Dedifferentiated amniotic fluid mesenchymal stem cell (primary cell): ENCODE results near the gene TMPRSS5.

Experiments
- DNase-seq: peaks from one replicate; pipeline ENCODE4 v3.0.0-alpha.2; 2016; ENCODE audit errors: extremely low spot score

TMPRSS5 gene

GRCh38 chr11:113670149-113670830, 35.8 kb downstream of the TMPRSS5 start:
- no peak for DNase-seq

GRCh38 chr11:113668255-113668654, 37.9 kb downstream of the TMPRSS5 start:
- DNase-seq, result no peak

GRCh38 chr11:113667801-113668200, 38.3 kb downstream of the TMPRSS5 start:
- DNase-seq, result no peak

GRCh38 chr11:113666584-113666983, 39.5 kb downstream of the TMPRSS5 start:
- DNase-seq, result no peak

DNA sequence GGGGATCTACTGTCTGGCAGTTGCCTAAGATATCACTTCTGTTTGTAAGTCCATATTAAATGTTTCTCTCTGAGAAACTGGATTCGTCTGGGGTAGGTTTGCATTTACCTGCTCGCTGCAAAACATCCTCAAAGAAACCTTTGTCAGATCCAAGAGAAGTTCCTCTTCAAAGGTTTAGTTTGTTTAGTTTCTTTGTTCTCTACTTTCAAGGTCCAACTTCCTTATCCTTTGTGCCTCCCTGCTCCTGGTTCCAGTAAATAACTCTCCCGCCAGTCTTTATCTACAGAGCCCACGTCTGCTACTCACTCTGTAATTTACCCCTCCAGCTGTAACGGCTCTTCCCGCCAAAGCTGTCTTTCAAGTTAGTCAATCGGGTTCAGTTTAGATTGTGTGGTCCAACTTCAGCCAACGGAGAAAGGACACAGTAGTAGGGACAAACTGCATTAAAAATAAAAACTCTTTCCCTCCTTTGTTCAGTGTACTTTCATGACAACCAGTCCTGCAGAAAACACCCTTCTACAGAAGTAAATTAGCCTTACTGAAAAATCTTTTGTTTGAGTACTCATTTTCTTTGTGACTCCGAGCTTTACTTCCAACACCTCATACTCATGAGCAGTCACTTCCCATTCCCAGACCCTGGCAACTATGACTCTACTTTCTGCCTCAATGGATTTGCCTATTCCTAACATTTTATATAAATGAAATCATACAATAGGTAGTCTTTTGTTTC, 41.0 kb downstream of the TMPRSS5 start:
- DNase-seq, result no peak

DNA sequence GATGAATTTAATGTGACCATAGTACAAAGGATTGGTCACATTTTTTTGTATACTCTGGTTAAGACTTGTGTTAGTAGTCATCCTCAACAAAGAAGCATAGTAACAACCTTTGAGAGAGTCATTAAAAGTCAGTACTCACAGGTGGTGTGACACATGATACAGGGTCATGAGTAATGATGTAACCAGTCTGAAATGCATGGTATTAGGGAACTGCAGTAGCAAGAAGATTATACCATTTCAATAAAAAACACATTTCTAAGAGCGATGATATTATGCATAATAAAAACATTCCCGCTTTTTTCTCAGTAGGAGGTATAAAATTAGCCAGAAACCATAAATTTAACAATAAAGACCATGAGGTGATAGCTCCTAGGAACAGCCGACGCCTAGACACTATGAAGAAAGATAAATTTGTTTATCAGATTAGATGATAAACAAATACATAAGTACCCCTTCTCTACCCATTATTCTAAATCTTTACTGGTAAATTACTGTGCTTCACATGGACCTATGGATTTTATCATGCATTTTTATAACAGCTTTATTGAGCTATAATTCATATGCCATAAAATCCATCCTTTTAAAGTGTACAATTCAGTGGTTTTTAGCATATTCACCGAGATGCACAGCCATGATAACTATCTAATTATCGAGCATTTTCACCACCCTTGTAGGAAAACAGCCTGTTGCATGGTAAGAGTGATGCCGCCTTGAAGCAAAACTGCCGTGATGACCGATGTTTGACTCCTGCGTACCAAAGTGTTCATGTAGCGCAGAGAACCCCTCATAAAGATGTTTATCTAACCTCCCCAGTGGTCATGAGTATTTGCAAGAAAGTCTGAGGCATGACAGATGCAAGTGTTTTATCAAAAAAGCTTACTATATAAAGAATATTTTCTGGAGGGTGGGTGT, 41.8 kb downstream of the TMPRSS5 start:
- no peak for DNase-seq

- DNase-seq, result no peak
Observed at GRCh38 chr11:113663567-113663966, 42.5 kb downstream of the TMPRSS5 start.

GRCh38 chr11:113655771-113656170, 50.3 kb downstream of the TMPRSS5 start:
- no peak for DNase-seq

GRCh38 chr11:113651023-113651422, 55.1 kb downstream of the TMPRSS5 start:
- no peak for DNase-seq

GRCh38 chr11:113649311-113649710, 56.8 kb downstream of the TMPRSS5 start:
- DNase-seq, result no peak

- DNase-seq, result no peak
Observed at GRCh38 chr11:113647856-113648255, 58.3 kb downstream of the TMPRSS5 start.

DNA sequence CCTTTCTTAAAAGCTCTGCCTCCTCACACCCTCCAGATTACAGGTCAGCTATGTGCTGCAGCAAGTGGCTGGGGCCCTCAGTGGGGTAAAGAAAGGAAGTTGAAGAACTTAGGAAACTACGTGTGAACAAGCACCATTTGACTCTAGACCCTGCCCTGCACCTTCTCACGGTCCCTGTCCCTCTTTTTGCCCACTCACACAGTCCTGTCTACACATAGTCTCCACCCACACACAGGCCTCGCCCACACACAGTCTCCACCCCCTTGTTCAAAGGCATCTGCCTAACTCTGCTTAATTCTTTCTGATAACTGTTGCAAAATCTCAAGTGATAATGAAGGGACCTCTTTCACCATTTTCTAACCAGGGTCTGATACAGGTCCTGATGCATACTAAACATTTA, 59.0 kb downstream of the TMPRSS5 start:
- no peak for DNase-seq

DNA sequence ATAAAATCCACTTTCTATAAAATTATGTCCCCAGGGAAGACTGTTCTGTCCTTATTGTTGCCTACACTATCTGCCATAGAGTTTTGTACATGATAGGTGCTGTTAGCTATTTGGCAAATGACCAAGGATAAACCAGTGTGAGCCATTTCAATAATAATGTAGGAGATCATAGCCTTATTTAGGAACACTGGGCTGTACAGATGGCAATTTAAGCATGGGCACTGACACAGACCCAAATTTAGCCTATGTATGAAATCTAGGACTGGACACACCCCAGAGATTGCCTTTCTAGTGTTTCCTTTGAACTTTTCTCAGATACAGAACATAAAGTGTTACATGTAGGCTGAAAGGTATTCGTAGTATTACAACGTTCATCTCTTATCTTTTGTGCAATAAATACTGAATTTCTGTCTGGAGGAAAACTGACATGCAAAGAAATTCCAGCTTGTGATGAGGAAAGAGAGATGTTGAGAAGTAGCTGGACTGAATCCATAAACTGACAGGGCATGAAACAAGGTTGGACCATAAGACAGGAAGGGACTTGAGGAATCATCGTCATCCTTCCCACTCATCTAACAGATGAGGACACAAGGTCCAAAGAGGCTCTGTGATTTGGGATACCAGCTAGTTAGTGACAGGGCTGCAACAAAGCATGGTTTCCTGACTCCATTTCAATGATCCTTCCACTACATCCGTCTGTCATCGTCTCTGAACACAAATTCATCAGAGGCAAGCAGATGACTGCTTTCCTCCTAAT, 60.3 kb downstream of the TMPRSS5 start:
- DNase-seq, result no peak

DNA sequence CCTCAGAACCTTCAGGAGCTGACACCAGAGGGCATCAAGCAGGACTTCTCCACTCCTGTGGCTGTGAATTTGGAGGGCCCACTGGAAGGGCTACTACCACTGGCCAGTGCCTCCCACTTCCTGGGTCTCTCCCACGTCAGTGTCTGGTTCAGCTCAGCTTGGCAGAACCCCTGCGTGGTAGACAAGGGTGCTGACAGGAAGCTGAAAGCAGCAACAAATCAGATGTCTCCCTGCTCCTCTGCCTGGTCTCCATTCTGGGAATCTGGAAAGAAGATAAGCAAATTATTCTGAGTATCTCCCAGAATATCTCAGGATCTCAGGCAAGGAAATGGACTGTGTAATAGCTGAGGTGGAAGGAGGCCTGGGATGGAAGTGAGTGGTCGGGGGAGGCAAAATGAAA, 61.5 kb downstream of the TMPRSS5 start:
- no peak for DNase-seq

DNA sequence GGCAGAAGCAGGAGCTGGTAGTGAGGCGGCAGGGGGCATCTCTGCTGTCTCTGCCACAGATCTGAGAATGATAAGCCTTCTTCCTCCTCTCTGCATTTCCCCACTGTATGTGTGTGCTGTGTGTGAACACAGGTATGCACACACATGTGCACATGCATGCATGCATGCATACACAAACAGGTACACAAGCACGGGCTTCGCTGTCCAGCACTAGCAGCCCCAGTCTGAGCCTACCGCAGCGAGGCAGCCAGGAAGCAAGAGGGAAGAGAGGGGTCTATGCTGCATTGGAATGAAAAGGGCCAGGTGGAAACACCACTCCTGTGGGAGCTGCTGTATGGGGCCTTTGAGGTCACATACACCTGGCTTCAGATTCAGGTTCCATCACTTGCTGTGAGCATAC, 62.4 kb downstream of the TMPRSS5 start:
- no peak for DNase-seq

DNA sequence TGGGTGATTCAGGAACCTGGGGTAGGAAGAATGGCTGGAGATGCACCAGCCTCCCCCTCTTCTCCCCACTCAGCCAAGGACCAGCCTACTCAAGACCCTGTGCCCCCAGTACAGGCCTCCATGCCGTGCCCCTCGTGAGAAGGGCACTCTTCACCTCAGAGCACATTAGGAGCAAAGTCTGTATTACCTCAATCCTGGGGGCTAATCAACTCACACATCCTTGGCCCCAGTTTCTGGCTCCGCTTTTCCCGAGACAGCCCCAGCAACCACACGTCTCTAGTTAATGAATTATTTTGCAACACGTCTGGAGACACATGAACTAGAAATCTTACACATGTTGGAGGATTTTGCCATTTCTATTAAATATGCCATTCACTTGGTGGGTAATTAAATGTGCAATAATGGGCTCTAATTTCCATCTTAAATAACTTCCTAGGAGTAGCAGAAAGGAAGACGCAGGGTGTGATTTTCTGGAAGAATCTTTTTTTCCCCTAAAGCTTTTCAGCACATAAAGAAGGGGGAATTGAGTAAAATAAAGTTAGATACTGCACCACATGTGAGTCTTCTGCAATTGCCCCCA, 63.0 kb downstream of the TMPRSS5 start:
- DNase-seq, result no peak

DNA sequence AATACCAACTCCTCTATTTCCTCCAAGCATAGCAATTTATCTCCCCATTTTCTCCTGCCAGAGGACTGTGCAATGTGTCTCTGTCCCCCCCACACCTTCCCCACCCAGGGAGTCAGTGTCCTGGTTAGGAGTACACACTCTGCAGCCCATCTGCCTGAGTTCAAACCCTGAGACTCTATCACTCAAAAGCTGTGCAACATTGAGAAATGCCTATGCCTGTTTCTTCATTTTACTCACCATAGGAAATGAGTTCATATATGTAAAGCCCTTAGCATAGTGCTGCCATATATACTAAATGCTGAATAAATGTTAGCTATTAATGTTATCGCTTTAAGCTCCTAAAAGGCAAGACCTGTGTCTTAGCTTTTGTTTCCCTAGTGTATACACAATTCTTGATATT, 64.0 kb downstream of the TMPRSS5 start:
- DNase-seq, result no peak

DNA sequence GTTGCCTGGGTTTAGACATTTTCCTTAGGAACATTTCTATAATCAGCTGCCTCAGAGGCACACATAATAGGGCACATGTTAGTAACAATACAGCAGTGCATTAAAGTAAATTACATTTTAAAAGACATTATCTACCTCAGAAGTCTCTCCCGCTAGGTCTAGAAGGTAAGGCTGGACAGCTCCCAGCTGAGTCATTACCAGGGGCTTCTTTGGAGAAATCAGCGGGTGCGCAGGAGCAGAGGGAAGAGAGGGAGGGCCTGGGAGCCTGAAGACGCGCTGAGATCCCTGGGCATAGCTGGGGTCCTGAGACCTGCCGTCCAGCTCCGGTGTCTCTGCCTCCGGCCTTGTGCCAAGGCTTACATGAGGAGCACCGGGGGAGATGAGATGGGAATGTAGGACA, 67.7 kb downstream of the TMPRSS5 start:
- DNase-seq, result no peak

DNA sequence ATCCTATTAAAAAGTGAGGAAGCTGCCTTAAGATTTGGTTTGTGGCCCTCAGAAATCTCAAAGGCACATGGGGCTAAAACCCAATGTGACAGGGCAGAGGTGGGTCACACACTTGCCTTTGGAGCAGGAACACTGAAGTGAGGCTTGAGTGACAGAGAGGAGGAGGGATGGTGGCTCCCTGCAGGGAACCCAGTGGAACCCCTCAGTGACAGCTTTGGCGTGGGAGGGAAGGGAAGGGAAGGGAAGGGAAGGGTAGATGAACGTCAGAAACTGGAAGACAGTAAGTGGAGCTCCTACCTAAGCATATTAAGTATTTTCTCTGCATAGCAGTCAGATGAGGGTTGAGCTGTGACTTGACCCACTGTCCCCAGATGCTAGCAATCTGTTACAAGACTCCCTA, 68.5 kb downstream of the TMPRSS5 start:
- no peak for DNase-seq
